Occipital lobe (tissue), 2 donors: Measurements from ENCODE around the gene ANAPC15. TPM values are rescaled to one million over a fixed set of nuclear protein-coding genes. Genes with fewer than 3 reads are reported as not detected.

Source experiments
- small RNA-seq: library from RNA; depleted of rRNA; stranded (forward); fragments of <200 nt; gene quantifications from one replicate; pipeline ENCODE3, GENCODE V24; 2014
- total RNA-seq: library from RNA; depleted of rRNA; stranded (reverse); fragments of >200 nt; gene quantifications from one replicate; pipeline ENCODE4 v1.2.3, GENCODE V29; 2014

Gene ANAPC15
- total RNA-seq, 1 donor from 2014 or later = 11.7 TPM

Small RNA genes within 50 kb of the gene (small RNA-seq; reads per million reads assigned to genes)
- gene MIR3165 = not detected

Other genes with a start within 250 kb of the ANAPC15 start
- gene DEFB131B, start 234.2 kb downstream of the ANAPC15 start, total RNA-seq = not detected
- gene XNDC1N, start 184.1 kb downstream of the ANAPC15 start, total RNA-seq = 6.2 TPM
- 16.4 TPM for gene RNF121, start 183.6 kb downstream of the ANAPC15 start, total RNA-seq
- 2.7 TPM for gene IL18BP, start 113.8 kb downstream of the ANAPC15 start, total RNA-seq
- 129 TPM for gene NUMA1, start 32.2 kb downstream of the ANAPC15 start, total RNA-seq
- 11.4 TPM for gene LRRC51, start 31.8 kb downstream of the ANAPC15 start, total RNA-seq
- gene LAMTOR1, start 9.4 kb downstream of the ANAPC15 start, total RNA-seq = 41.0 TPM
- not detected for gene TOMT, start 6.8 kb downstream of the ANAPC15 start, total RNA-seq
- gene FOLR3, start 23.0 kb upstream of the ANAPC15 start, total RNA-seq = not detected
- not detected for gene FOLR1, start 79.4 kb upstream of the ANAPC15 start, total RNA-seq
- gene FOLR2, start 104.1 kb upstream of the ANAPC15 start, total RNA-seq = 5.8 TPM
- gene INPPL1, start 112.1 kb upstream of the ANAPC15 start, total RNA-seq = 9.4 TPM
- gene PHOX2A, start 131.5 kb upstream of the ANAPC15 start, total RNA-seq = not detected